HTR-8/SVneo (cell line): Measurements from ENCODE around the gene IKBKE.

ENCODE experiments used
- DNase-seq: peaks from one replicate; pipeline ENCODE4 v3.0.0; 2011; ENCODE audit warnings: low spot score, mixed read lengths; ENCODE audit not compliant: insufficient read length
- FAIRE-seq: peaks from 2 replicates; lab custom pipeline; 2011; peaks lifted over from hg19 to GRCh38; lab: Jason Lieb, UNC

The IKBKE gene

DNA sequence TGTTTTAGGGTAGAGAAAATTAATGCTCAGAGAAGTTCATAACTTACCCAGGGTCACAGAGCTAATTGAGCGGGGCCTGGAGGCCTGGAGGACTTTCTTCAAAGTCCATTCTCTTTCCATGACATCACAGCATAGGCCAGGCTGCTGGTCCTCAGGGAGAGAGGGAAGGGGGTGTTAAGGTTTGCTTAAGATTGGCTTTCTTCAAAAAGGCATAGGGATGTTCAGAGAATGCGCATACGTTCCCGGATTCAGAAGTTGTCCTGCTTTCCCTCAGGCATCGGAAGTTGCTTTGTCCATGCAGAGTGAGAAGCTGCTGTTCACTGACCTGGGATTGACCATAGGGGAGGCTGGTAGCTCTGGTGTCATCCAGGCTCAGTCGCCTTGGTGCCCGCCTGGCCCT, 62.1 kb downstream of the IKBKE start:
- FAIRE-seq: no peak

GRCh38 chr1:206534552-206534951, 64.3 kb downstream of the IKBKE start:
- no peak for DNase-seq
- FAIRE-seq: no peak

More for the DNA sequence above, 62.1 kb downstream of the IKBKE start:
- DNase-seq: no peak

GRCh38 chr1:206535853-206536188, 65.5 kb downstream of the IKBKE start:
- DNase-seq (no peak), FAIRE-seq (no peak)

- no peak for FAIRE-seq
- no peak for DNase-seq
Measured at GRCh38 chr1:206537141-206537540, 66.9 kb downstream of the IKBKE start.

DNA sequence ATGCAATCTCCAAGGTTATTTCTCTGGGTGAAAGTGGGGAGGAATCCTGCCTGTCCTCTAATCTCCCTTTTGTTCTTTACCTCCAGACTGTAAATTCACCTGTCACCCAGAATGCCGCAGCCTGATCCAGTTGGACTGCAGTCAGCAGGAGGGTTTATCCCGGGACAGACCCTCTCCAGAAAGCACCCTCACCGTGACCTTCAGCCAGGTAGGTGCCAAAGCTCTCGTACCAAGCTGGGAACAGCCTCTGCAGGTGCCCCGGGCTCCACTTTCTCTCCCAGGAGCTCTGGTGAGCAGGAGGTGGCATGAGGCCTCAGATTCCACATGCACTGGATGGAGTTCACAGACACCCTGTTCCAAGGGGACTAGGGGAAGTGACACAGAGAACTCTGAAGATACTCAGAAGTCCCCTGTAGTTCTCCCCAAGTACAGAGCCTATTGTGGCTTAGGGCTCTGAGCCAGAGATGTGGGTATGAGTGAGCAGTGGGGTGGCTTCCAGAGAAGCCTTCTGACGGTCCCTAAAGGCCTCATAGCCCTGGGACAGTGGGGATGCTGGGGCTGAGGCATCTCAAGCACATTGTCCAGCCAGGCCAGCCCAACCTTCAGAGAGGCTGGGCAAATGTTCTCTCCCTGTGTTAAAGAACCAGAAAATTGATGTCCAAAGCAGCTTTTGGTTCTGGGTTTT, 68.0 kb downstream of the IKBKE start:
- no peak for FAIRE-seq
- DNase-seq: no peak

DNA sequence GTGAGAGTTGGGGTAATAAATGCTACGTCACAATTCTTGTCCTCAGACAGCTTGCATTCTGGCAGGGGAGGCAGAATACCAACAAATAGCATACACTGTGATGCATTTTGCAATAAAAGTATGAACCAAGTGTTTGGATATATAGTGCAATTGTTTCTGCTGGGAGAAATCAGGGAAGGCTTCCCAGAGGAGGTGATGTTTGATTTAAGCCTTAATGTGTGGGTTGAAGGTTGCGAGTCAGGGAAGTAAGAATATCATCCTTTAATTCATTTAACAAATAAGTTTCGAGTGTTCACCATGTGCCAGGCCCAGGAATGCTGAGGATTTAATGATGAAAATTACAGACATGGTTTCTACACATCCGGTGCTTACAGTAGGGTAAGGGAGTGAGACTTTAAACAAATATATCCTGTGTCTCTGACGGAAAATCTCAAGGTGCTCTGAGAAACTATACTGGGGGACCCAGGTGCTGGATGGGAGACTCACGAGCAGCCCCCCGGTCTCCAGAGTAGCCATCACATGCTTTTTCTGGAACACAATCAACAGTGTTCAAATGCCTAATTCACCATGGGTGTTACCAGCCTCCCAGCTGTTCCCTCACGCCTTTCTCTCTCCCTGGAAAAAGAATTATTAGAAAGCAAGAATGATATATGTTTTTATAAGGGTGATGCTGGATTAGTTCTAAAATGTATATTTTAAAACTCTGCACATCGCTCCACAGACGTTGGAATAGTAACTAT, 68.8 kb downstream of the IKBKE start:
- no peak for DNase-seq
- FAIRE-seq: no peak

GRCh38 chr1:206540044-206540780, 69.9 kb downstream of the IKBKE start:
- DNase-seq (no peak), FAIRE-seq (no peak)

DNA sequence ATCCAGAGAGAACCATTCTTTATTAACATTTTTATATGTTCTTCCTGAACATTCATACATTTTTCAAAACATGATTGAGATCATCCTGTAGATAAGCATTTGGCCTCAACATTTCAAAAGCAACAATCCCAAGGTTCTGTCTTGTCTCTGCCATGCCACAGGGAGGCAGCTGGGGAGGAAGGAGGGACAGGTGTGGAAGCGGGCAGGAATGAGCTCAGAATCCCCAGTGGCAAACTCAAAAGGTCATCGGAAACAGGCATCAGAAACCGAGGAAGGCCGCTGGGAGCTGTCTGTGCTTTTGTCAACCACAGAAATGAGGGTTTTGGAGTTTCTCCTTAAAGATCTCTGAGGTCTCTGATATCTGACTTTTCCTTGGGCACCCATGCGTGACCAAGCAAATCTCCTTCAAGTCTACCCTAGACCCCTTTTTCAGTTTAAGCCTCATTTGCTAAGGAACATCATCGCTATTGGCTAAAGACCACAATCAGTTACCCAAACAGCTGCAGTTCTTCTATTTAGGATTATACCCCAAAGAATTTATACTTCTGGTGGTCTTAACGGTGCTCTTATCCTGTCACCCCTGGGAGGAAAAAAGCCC, 71.1 kb downstream of the IKBKE start:
- FAIRE-seq (no peak), DNase-seq (no peak)

DNA sequence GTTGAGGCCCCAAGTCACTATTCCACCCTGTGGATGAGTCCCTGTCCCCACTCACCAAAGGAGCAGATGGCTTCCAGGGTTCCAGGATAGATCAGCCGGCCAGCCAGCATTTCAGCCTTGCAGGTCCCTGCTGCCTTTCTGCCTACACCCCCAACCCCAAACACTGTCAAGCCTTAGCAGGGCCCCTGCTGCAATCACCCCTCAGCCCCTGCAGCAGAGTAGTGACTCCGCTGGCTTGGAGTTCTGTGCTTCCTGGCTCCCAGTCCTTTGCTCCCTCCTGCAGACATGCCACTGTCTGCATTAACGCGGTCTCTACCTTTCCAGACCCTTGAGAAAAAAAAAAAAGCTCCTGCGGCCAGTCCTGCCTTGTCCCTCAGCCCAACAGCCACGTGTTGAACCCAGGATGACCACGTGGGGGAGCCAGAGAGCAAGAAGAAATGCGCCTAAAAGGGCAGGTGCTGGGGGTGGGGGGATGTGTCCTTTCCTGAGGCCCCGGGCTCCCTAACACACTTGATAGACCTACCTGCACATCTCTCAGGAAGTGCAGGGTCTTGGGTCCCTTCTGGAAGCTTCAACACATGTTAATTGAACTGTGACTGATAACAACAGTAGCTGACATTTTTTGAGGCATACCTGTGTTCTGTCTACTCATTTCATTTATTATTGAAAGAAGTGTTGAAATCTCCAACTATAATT, 74.4 kb downstream of the IKBKE start:
- FAIRE-seq: no peak
- peak; percentile 80 for DNase-seq

DNA sequence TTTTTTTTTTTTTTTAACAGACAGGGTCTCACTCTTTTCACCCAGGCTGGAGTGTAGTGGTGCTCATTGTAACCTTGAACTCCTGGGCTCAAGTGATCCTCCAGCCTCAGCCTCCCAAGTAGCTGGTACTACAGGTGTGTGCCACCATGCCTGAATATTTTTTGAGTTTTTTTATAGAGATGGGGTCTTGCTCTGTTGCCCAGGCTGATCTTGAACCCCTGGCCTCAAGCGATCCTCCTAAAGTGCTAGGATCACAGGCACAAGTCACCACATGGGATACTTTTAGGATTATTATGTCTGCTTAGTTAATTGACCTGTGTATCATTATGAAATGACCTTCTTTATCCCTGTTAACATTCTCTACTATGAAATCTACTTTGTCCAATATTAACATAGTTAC, 75.1 kb downstream of the IKBKE start:
- FAIRE-seq: no peak
- no peak for DNase-seq
